Nephron progenitor cell (in vitro differentiated cells): ENCODE measurements around the gene WIPF2.
"Not testable (repeated sequence)": the region's sequence is repeated elsewhere in the genome, so short reads cannot be mapped to it uniquely, and the experiment has no call there.

Experiments
- DNase-seq: peaks from one replicate; pipeline ENCODE4 v3.0.0; 2021
- H3K27ac Mint-ChIP-seq: 2 replicates; pipeline ENCODE4 v1.8.0; 2021; ENCODE audit warnings: mild to moderate bottlenecking, moderate library complexity, mixed read lengths
- H3K27me3 Mint-ChIP-seq: 2 replicates; pipeline ENCODE4 v1.8.0; 2021; ENCODE audit warnings: mild to moderate bottlenecking, low read depth, mixed read lengths; ENCODE audit not compliant: poor library complexity
- H3K36me3 Mint-ChIP-seq: 2 replicates; pipeline ENCODE4 v1.8.0; 2021; ENCODE audit warnings: low read depth, mixed read lengths
- H3K4me1 Mint-ChIP-seq: 2 replicates; pipeline ENCODE4 v1.8.0; 2021; ENCODE audit warnings: mixed read lengths
- H3K4me3 Mint-ChIP-seq: 2 replicates; pipeline ENCODE4 v1.8.0; 2021; ENCODE audit warnings: mild to moderate bottlenecking, moderate library complexity, mixed read lengths
- H3K9me3 Mint-ChIP-seq: 2 replicates; pipeline ENCODE4 v1.8.0; 2021; ENCODE audit warnings: mild to moderate bottlenecking, moderate library complexity, mixed read lengths
- CTCF ChIP-seq: fragments of 200-600 bp; sonication (generic); IDR thresholded peaks from 2 replicates; pipeline ENCODE4 v1.5.0; 2021; ENCODE audit warnings: antibody characterized with exemption

WIPF2 gene

GRCh38 chr17:40218006-40218739 is 931 bp upstream of the WIPF2 start:
- peaks cover 1% of the 10 kb centered on the region for H3K36me3 Mint-ChIP-seq
- H3K4me3 Mint-ChIP-seq = peak overlapping the region; percentile 96
- no peak for TF ChIP-seq CTCF
- H3K9me3 Mint-ChIP-seq = no peaks in the 10 kb centered on the region
- H3K27ac Mint-ChIP-seq = peak overlapping the region; percentile 99
- peaks cover 2% of the 10 kb centered on the region for H3K27me3 Mint-ChIP-seq
- H3K4me1 Mint-ChIP-seq = peaks cover 33% of the 10 kb centered on the region
- DNase-seq = no peak

GRCh38 chr17:40219594-40220338 is 662 bp downstream of the WIPF2 start:
- peak overlapping the region; percentile 24 for H3K27ac Mint-ChIP-seq
- no peak for DNase-seq
- peak overlapping the region; percentile 96 for H3K4me3 Mint-ChIP-seq
- TF ChIP-seq CTCF = no peak
- peaks cover 42% of the 10 kb centered on the region for H3K4me1 Mint-ChIP-seq
- peaks cover 10% of the 10 kb centered on the region for H3K36me3 Mint-ChIP-seq
- no peaks in the 10 kb centered on the region for H3K27me3 Mint-ChIP-seq
- no peaks in the 10 kb centered on the region for H3K9me3 Mint-ChIP-seq

GRCh38 chr17:40224718-40225550 is 5.8 kb downstream of the WIPF2 start:
- peaks cover 28% of the 10 kb centered on the region for H3K4me1 Mint-ChIP-seq
- no peaks in the 10 kb centered on the region for H3K9me3 Mint-ChIP-seq
- H3K4me3 Mint-ChIP-seq = no peak overlapping the region
- peak overlapping the region; percentile 58 for H3K27ac Mint-ChIP-seq
- no peaks in the 10 kb centered on the region for H3K27me3 Mint-ChIP-seq
- DNase-seq = no peak
- TF ChIP-seq CTCF = no peak
- H3K36me3 Mint-ChIP-seq = peaks cover 37% of the 10 kb centered on the region

GRCh38 chr17:40229146-40229545 is 10.0 kb downstream of the WIPF2 start:
- not testable (repeated sequence) for H3K27ac Mint-ChIP-seq, H3K9me3 Mint-ChIP-seq, DNase-seq, H3K27me3 Mint-ChIP-seq, H3K4me3 Mint-ChIP-seq
- Mint-ChIP-seq H3K36me3 (peaks cover 49% of the 10 kb centered on the region), H3K4me1 (peaks cover 11% of the 10 kb centered on the region)

GRCh38 chr17:40230670-40231069 is 11.6 kb downstream of the WIPF2 start:
- no peak for TF ChIP-seq CTCF
- Mint-ChIP-seq H3K4me3 (no peak overlapping the region), H3K27ac (peak overlapping the region; percentile 57), H3K4me1 (no peaks in the 10 kb centered on the region), H3K27me3 (no peaks in the 10 kb centered on the region), H3K36me3 (peaks cover 48% of the 10 kb centered on the region), H3K9me3 (no peaks in the 10 kb centered on the region)
- DNase-seq = no peak

GRCh38 chr17:40231928-40232327 is 12.8 kb downstream of the WIPF2 start:
- H3K4me1 Mint-ChIP-seq, H3K4me3 Mint-ChIP-seq, DNase-seq, H3K27ac Mint-ChIP-seq, H3K27me3 Mint-ChIP-seq, H3K9me3 Mint-ChIP-seq: not testable (repeated sequence)
- peaks cover 47% of the 10 kb centered on the region for H3K36me3 Mint-ChIP-seq
